ENCODE measurements around the gene COX6B2.

DNA sequence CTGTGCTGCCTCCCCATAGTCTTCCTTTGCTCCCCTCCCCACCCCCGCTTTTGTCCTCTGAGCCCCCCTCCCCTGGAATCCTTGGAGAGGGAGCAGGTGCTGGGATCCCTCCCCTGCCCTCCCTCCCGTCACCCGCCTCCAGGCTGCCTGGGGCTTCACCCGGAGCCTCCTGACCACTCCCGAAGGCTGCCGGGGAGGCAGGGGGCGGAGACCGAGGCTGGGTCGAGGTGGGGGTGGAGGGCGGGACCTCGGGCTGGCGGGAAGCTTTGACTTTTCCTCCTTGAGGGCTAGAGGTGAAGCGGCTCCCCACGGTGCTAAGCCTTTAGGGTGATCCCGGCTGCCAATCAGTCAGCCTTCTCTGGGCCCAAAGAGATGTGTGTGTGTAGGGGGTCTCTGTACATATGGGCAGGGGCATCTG lies 13.3 kb downstream of the COX6B2 start:
- TF ChIP-seq, protein P1, sequence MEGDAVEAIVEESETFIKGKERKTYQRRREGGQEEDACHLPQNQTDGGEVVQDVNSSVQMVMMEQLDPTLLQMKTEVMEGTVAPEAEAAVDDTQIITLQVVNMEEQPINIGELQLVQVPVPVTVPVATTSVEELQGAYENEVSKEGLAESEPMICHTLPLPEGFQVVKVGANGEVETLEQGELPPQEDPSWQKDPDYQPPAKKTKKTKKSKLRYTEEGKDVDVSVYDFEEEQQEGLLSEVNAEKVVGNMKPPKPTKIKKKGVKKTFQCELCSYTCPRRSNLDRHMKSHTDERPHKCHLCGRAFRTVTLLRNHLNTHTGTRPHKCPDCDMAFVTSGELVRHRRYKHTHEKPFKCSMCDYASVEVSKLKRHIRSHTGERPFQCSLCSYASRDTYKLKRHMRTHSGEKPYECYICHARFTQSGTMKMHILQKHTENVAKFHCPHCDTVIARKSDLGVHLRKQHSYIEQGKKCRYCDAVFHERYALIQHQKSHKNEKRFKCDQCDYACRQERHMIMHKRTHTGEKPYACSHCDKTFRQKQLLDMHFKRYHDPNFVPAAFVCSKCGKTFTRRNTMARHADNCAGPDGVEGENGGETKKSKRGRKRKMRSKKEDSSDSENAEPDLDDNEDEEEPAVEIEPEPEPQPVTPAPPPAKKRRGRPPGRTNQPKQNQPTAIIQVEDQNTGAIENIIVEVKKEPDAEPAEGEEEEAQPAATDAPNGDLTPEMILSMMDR (IDR thresholded peaks at IDR 0.05): no peak
- no peak for TF ChIP-seq POLR2A (IDR thresholded peaks at IDR 0.05; ENCODE audit: low read length)
- no peak for TF ChIP-seq CBX8 (IDR thresholded peaks at IDR 0.05)
- TF ChIP-seq, protein P2, sequence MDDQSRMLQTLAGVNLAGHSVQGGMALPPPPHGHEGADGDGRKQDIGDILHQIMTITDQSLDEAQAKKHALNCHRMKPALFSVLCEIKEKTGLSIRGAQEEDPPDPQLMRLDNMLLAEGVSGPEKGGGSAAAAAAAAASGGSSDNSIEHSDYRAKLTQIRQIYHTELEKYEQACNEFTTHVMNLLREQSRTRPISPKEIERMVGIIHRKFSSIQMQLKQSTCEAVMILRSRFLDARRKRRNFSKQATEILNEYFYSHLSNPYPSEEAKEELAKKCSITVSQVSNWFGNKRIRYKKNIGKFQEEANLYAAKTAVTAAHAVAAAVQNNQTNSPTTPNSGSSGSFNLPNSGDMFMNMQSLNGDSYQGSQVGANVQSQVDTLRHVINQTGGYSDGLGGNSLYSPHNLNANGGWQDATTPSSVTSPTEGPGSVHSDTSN (IDR thresholded peaks at IDR 0.05): no peak
- TF ChIP-seq, protein P3, sequence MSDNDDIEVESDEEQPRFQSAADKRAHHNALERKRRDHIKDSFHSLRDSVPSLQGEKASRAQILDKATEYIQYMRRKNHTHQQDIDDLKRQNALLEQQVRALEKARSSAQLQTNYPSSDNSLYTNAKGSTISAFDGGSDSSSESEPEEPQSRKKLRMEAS (IDR thresholded peaks at IDR 0.05): no peak
- TF ChIP-seq RAD21 (conservative IDR thresholded peaks at IDR 0.05 in 1 of 2, IDR thresholded peaks at IDR 0.05 in 1 of 2): peak in 1 of 2 experiments; percentile 14; a peak in 1 of 5 replicates
- TF ChIP-seq JUNB (IDR thresholded peaks at IDR 0.05): no peak
- TF ChIP-seq EP300 (IDR thresholded peaks at IDR 0.05): no peak
- TF ChIP-seq RNF2 (IDR thresholded peaks at IDR 0.05; ENCODE audit: borderline replicate concordance, low read depth): no peak
- no peak for TF ChIP-seq RFX5 (IDR thresholded peaks at IDR 0.05)
